PC-9 (cell line): ENCODE data around the gene RNF182.

ENCODE experiments used
- EZH2 ChIP-seq: fragments of 200-600 bp; sonication (generic); IDR thresholded peaks from 2 replicates; pipeline ENCODE4 v1.8.0; 2017; ENCODE audit warnings: antibody characterized with exemption, low read depth
- TF ChIP-seq, protein P1 (sequence below): fragments of 200-600 bp; sonication (generic); conservative IDR thresholded peaks from 2 replicates; pipeline ENCODE4 v1.6.1; 2017; ENCODE audit warnings: mixed run types, antibody characterized with exemption, mild to moderate bottlenecking, moderate library complexity

DNA sequence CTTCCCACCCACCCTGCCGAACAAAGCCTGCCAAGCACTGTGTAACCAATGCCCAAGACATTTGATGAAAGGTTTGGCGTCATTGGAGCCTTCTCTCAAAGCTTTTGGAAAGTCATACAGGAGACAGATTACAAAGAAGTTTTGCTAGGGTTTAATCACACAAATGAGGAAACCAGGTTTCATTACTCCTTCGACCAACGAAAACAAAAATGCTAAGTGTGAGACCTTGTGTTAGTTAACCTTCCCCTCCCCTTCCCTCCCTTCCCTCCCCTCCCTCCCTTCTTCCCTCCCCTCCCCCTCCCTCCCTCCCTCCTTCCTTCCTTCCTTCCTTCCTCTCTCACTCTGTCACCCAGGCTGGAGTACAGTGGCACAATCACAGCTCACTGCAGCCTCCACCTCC, 96.7 kb downstream of the RNF182 start:
- TF ChIP-seq, protein P1, sequence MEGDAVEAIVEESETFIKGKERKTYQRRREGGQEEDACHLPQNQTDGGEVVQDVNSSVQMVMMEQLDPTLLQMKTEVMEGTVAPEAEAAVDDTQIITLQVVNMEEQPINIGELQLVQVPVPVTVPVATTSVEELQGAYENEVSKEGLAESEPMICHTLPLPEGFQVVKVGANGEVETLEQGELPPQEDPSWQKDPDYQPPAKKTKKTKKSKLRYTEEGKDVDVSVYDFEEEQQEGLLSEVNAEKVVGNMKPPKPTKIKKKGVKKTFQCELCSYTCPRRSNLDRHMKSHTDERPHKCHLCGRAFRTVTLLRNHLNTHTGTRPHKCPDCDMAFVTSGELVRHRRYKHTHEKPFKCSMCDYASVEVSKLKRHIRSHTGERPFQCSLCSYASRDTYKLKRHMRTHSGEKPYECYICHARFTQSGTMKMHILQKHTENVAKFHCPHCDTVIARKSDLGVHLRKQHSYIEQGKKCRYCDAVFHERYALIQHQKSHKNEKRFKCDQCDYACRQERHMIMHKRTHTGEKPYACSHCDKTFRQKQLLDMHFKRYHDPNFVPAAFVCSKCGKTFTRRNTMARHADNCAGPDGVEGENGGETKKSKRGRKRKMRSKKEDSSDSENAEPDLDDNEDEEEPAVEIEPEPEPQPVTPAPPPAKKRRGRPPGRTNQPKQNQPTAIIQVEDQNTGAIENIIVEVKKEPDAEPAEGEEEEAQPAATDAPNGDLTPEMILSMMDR, result no peak
- TF ChIP-seq EZH2, result no peak
